GM20000 (cell line): ENCODE data around the gene TBC1D3B.
A peak's percentile ranks its signal among the peaks of the same experiment; 100 is the strongest.
"Not testable (repeated sequence)": the region's sequence is repeated elsewhere in the genome, so short reads cannot be mapped to it uniquely, and the experiment has no call there.

ENCODE experiments used
- DNase-seq: peaks from one replicate; pipeline ENCODE4 v3.0.0; 2012; ENCODE audit warnings: low spot score
- CTCF ChIP-seq: IDR thresholded peaks from 2 replicates; pipeline ENCODE4 v1.5.1; 2012; ENCODE audit warnings: mild to moderate bottlenecking, control low read depth; ENCODE audit errors: extremely low read depth, missing control alignments

Gene TBC1D3B

GRCh38 chr17:36197387-36197703 is 20.9 kb upstream of the TBC1D3B start:
- TF ChIP-seq CTCF: no peak
- no peak for DNase-seq

- TF ChIP-seq CTCF: no peak
- no peak for DNase-seq
Observed at GRCh38 chr17:36196131-36196486, 19.7 kb upstream of the TBC1D3B start.

DNA sequence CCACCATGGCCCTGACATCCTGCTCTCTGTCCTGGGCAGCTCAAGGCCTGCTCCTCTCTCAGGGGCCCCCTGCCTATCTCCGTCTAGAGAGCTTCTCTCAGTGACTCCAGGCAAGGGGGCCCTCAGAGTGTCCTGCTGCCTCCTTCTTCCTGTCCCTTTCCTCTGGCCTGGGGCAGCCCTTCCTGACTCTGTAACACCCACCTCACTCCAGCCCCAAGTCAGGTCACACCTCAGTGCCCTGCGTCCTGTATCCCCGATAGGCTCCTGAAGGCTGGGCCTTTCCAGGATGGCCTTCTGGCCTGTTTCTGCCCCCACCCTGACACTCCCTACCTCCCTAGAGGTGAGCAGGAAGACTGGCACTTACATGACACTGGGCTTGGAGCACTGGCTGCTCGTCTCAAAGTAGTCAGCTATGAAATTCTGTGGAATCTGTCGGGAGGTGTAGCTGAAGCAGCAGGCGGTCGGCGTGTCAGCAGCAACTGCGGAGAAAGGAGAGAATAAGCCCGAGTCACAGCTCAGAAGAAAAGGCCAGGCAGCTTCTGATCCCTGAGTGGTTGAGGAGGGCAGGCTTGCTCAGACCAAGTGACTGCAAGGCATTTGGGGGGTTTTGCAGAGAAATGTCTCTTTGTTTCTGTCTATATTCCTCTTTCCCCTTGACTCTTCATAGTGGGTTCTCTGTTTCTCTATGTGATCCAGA is 19.1 kb upstream of the TBC1D3B start:
- no peak for TF ChIP-seq CTCF
- DNase-seq: no peak

GRCh38 chr17:36194832-36195433 is 18.5 kb upstream of the TBC1D3B start:
- DNase-seq: not testable (repeated sequence)

DNA sequence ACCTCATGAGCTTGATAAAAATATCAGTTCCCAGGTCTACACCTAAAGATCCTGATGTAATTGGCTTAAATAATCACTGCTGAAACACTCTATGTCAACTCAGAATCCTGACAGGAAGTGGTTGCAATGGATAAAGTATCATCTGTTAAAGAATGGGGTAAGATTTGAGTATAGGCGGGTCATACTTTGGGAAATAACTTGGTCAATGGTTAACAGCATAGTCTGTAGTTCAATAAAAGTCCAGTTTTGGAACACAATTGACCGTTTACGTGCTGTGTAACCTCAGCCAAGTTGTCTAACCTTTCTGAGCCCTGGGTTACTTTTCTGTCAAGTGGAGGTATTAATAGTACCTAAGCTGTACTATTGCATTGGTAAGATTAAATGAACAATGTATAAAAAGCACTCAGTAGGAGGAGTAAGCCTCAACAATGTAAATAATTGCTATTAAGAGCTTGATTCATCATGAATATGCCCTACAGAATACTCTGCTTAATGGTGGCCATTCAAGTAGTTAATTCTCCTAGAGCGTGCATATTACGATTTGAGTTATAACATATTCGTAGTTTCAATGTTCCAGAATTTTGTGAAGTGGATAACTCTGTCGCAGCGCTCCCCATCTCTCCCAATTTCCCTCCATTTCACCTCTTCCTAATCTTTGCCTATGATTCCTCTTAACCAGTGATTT is 17.9 kb upstream of the TBC1D3B start:
- not testable (repeated sequence) for DNase-seq

DNA sequence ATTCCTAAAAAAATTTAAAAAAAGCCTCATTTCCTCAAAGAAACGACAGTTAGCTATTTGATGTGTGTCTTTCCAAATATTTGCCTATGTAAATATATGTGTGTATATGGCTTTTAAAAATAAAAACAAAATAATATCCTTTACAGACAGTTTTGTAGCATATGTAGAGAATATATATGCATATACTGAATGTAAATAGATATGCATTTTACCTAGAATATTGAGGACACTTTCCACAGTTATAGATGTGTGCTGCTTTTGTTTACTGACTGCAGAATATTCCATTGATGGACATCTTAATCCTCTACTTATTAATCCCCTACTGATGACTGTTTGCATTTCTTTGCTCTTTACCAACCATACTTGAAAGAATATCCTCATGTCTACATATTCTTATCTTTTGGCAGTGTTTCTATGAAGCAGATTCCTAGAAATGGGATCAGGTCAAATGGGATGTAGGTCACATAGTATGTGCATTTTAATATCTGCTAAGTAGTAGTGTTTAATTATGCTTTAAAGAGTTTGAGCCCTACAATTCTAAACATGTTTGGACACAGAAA is 16.9 kb upstream of the TBC1D3B start:
- TF ChIP-seq CTCF: no peak
- DNase-seq: no peak

GRCh38 chr17:36190549-36191330 is 14.3 kb upstream of the TBC1D3B start:
- not testable (repeated sequence) for DNase-seq

- DNase-seq: not testable (repeated sequence)
Observed at GRCh38 chr17:36189993-36190392, 13.6 kb upstream of the TBC1D3B start.

GRCh38 chr17:36188891-36189306 is 12.5 kb upstream of the TBC1D3B start:
- DNase-seq: peak; percentile 48
- TF ChIP-seq CTCF: no peak

DNA sequence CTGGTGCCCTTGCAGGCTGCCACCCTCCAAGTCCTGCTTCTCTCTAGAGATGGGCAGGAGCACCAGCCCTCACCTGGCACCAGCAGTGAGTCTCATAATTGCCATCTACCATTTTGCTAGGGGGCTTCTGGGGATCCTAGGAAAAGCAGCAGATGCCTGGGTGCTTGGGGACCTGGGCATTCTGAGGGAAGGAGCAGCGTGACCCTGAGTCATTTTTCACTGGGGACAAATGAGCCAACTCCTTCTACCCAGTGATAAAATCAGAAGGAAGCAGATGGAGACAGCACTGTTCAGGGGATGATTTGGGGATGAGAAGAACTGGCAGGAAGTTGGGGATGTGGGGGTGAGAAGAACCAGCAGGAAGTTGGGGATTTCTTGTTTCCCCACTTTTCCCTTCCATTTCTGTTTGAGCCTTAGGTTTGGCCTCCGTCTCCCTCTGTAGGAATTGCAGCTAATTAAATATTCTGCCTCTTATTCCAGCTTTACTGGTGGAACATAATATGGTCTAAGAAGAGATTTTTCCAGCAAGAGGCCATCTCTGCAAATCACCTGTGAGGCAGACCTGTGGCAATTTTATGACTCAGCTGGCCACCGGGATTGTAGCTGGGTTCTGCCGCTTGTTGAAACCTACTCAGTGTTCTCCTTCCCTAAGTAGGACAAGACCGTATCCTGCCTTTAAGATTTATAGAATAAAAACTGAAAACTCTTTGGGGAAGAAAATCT is 11.7 kb upstream of the TBC1D3B start:
- not testable (repeated sequence) for DNase-seq

DNA sequence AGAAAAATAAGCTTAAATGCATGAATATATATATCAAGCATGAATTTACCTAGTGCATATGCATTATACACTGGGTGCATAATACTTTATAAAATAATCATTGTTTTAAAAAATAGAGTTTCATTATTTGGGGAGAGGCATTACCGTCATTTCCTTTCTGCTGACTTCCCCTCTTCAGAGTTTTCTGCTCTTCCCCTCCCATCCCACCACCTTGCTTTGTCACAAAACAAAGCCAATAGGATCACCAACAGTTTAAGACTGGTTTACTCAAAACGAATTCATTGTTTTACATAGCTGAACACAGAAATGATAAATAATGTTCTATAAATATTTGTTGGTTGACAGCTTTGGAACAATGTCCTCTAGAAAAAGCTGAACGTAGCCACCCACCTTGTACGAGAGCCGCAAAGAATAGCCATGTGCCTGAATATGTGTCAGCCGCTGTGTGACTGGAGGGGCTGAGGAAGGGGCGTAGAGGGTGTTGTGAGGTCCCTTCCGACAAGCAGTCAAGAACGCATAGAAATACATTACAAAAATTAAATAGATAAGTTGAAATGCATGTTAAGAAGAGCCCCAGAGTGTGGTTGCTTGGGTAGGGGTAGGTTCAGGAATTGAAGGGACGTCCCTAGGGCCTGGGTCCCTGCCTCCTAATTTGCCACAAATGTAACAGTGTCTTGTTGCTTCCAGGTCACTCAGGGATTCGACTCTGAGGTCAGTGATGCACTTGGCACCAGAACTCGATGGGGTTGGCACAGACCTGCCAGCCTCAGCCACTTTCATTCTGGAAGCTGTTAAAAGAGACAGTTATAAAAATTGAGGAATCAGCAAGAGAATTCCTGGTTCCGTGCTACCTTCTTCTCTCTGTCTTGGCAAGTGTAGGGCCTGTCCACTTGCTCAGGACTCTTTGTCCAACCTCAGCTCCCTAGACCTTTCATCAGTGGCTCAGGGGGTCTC is 10.7 kb upstream of the TBC1D3B start:
- DNase-seq: not testable (repeated sequence)
